SJSA1 (cell line): Measurements from ENCODE around the gene CALY. TPM values are rescaled to one million over a fixed set of nuclear protein-coding genes. Genes with fewer than 3 reads are reported as not detected.
A peak's percentile ranks its signal among the peaks of the same experiment; 100 is the strongest.
"Not testable (repeated sequence)": the region's sequence is repeated elsewhere in the genome, so short reads cannot be mapped to it uniquely, and the experiment has no call there.

Source experiments
- DNase-seq, 2 experiments: peaks; one replicate each; pipeline ENCODE4 v3.0.0-alpha.2; 2015 to 2020; ENCODE audit warnings: low spot score in 2 of 2, low read depth in 1 of 2
- H3K27ac ChIP-seq: fragments of 250-450 bp; sonication (Bioruptor Pico); 2 replicates; pipeline ENCODE4 v1.5.1; 2020; ENCODE audit warnings: mild to moderate bottlenecking, moderate library complexity
- H3K27me3 ChIP-seq: fragments of 250-450 bp; sonication (Bioruptor Pico); replicated peaks from 2 replicates; pipeline ENCODE4 v1.5.1; 2020; ENCODE audit warnings: mild to moderate bottlenecking, moderate library complexity
- H3K36me3 ChIP-seq: fragments of 250-450 bp; sonication (Bioruptor Pico); 2 replicates; pipeline ENCODE4 v1.5.1; 2020; ENCODE audit warnings: mild to moderate bottlenecking
- H3K4me1 ChIP-seq: fragments of 250-450 bp; sonication (Bioruptor Pico); replicated peaks from 2 replicates; pipeline ENCODE4 v1.6.1; 2021; ENCODE audit warnings: mild to moderate bottlenecking
- H3K4me3 ChIP-seq: fragments of 250-450 bp; sonication (Bioruptor Pico); 2 replicates; pipeline ENCODE4 v1.5.1; 2020; ENCODE audit warnings: mild to moderate bottlenecking
- H3K9me3 ChIP-seq: fragments of 250-450 bp; sonication (Bioruptor Pico); replicated peaks from 2 replicates; pipeline ENCODE4 v1.5.1; 2020; ENCODE audit warnings: mild to moderate bottlenecking
- total RNA-seq: library from RNA; depleted of rRNA; stranded (reverse); fragments of >200 nt; shearing (Covaris generic); gene quantifications from 2 replicates; pipeline ENCODE4 v1.2.3, GENCODE V29; 2014

Gene CALY
- total RNA-seq, 1 experiment from 2014 or later: not detected

DNA sequence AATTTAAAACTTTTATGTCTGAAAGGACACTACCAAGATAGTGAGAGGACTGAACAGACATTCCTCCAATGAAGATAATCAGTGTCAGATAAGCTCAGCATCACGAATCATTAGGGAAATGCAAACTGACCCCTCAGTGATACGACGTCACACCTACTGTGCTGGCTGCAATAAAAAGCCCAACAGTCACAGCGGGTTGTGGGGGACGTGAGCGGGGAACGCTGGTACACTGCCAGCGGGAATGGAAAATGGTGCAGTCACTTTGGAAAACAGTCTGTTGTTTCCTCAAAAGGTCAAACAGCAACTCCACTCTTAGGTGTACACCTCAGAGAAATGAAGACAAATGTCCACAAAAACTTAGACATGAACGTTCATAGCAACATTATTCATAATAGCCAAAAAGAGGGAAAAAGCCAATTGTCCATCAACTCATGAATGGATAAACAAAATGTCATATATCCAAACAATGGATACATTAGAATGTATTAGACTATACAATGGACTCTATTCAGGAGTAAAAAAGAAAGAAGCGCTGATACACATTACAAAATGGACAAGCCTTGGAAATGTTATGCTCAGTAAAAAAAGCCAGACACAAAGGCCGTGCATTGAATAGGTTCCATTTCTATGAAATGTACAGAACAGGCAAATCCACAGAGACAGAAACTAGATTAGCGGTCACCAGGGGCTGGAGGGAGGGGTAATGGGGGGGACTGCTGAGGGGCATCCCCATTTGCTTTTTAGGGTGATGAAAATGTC, 38.8 kb upstream of the CALY start:
- Histone ChIP-seq H3K36me3 (peaks cover 10% of the 10 kb centered on the region), H3K9me3 (0 out of 2 replicates have a peak, but pooled peaks cover 5% of the 10 kb centered on the region), H3K4me3 (no peak overlapping the region), H3K4me1 (peaks cover 29% of the 10 kb centered on the region), H3K27me3 (no peaks in the 10 kb centered on the region), H3K27ac (no peak overlapping the region)
- no peak for DNase-seq

- peak within 1 kb of the TSS; percentile 81 for H3K4me3 ChIP-seq
- 0 out of 2 replicates have a peak, but pooled peaks cover 2% of the 10 kb centered on the region for H3K9me3 ChIP-seq
- DNase-seq: peak; percentile 87 to 94
- H3K27ac ChIP-seq: peak within 1 kb of the TSS; percentile 80
- peaks cover 19% of the 10 kb centered on the region for H3K4me1 ChIP-seq
- peaks cover 24% of the 10 kb centered on the region for H3K36me3 ChIP-seq
- no peaks in the 10 kb centered on the region for H3K27me3 ChIP-seq
These were observed 36.7 kb upstream of the CALY start, which contains the start of gene ECHS1 for GRCh38 chr10:133373174-133374090. ECHS1 (minus strand) TSS chr10:133373354; CDS start chr10:133373333, 21 bp downstream.

DNA sequence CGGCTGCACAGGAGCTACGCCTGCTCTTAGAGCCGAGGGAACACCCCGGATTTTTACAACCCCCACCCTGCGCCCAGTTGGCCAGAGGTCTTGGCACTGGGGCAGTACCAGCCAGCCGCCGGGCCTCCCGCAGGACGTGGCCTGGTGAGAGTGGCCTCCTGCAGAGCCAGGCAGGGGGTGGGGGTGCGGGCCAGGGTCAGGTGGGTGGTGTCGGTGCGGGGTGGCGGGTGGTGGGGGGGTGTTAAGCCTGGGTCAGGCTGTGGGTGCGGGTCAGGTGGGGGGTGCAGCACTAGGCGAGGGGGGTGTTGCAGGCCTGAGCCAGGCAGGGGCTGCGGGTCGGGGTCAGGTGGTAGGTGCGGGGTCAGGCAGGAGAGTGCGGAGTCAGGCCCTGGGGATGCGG, 35.8 kb upstream of the CALY start:
- no peaks in the 10 kb centered on the region for H3K27me3 ChIP-seq

DNA sequence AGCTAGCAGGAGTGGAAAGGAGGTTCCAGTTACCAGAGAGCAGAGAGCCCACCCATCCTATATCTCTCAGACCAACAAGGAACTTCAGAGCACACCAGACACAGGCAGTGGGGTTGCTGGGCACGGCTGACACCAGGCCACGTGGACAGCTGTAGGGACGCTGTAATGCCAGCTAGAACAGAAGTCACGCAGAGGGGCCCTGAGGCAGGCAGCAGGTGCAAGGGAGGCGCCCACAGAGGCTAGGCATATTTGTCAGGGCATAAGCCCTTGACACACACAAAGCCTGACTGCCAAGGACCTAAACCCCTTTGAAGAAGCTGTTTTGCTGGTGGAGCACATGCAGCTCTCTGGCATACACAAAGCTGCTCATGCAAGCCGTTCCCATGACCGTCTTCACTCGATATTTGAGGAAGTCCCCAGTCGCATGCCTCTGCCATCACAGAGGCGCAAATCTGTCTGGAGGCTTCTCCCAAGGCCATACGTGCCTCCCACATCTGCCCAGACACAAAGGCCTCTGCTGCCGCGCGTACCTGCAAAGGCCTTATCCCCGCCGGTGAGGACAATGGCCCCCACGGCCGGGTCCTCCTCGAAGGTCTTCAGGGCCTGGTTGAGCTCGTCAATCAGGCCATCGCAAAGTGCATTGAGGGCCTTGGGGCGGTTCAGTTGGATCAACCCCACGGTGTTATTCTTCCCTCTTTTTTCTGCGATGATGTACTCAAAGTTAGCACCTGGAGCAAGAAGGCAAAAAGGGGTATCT, 33.5 kb upstream of the CALY start:
- H3K36me3 ChIP-seq: peaks cover 43% of the 10 kb centered on the region
- no peak overlapping the region for H3K4me3 ChIP-seq
- no peaks in the 10 kb centered on the region for H3K27me3 ChIP-seq
- H3K4me1 ChIP-seq: peaks cover 11% of the 10 kb centered on the region
- DNase-seq: no peak
- H3K9me3 ChIP-seq: no peaks in the 10 kb centered on the region
- H3K27ac ChIP-seq: no peak overlapping the region

More for the DNA sequence above, 35.8 kb upstream of the CALY start:
- Histone ChIP-seq H3K27ac (no peak overlapping the region), H3K4me3 (peak overlapping the region; percentile 11; the same call in 1 of the 2 replicates), H3K9me3 (no peaks in the 10 kb centered on the region), H3K4me1 (peaks cover 11% of the 10 kb centered on the region), H3K36me3 (peaks cover 27% of the 10 kb centered on the region)
- DNase-seq: no peak

DNA sequence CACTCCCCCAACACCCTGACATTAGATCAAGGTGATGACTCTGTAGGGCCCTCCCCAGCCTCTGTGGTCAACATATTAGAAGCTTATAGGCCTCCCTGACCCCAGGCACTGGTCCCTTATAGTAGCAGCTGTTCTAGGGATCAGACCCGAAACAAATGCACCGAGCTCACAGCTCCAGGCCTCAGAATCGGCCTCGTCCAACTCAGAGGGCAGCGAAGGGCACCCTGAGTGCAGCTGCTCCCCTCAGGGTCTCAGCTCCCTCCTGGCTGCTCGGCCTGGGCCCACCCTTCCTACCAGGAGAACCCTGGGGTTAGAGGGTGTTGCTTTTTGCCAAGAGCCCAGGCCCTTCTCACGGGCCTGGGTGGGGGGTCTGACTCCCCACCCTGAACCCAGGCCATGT, 31.5 kb upstream of the CALY start:
- DNase-seq: no peak
- peaks cover 55% of the 10 kb centered on the region for H3K36me3 ChIP-seq
- H3K9me3 ChIP-seq: no peaks in the 10 kb centered on the region
- H3K4me1 ChIP-seq: no peaks in the 10 kb centered on the region
- no peak overlapping the region for H3K27ac ChIP-seq
- no peak overlapping the region for H3K4me3 ChIP-seq
- no peaks in the 10 kb centered on the region for H3K27me3 ChIP-seq

DNA sequence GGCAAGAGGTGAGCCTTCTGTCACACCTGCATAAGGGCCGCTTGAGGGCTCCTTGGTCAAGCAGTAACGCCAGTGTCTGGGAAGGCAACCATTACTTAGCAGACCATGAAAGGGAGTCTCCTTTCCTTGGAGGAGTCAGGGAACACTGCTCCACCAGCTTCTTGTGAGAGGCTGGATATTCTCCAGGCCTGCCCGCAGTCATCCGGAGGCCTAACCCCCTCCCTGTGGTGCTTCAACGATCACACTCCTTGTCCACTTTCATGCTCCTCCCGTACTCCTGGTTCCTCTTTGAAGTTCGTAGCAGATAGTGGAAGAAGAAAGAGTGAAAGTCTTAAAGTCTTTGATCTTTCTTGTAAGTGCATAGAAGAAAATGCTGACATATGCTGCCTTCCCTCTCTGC, 30.8 kb upstream of the CALY start:
- H3K27me3 ChIP-seq, DNase-seq, H3K4me1 ChIP-seq, H3K4me3 ChIP-seq, H3K27ac ChIP-seq, H3K9me3 ChIP-seq: not testable (repeated sequence)
- H3K36me3 ChIP-seq: peaks cover 61% of the 10 kb centered on the region

DNA sequence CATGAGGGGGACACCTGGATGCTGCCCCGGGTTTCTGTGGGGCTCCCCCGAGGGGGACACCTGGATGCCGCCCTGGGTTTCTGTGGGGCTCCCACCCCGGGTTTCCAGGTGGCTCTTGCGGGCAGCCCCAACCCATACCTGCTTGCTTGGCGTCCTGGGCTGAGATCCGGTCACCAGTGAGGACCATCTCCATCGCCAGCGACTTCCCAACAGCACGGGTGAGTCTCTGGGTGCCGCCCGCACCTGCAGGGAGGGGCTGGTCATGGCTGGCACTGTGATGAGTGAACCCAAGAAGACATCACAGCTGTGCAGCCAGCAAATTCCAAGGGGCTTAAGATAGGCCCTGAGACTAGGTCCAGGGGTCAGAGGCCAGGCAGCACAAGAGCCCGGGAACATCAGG, 30.1 kb upstream of the CALY start:
- Histone ChIP-seq H3K9me3 (no peaks in the 10 kb centered on the region), H3K4me3 (no peak overlapping the region), H3K36me3 (peaks cover 64% of the 10 kb centered on the region), H3K27me3 (no peaks in the 10 kb centered on the region), H3K4me1 (no peaks in the 10 kb centered on the region), H3K27ac (no peak overlapping the region)
- DNase-seq: no peak

DNA sequence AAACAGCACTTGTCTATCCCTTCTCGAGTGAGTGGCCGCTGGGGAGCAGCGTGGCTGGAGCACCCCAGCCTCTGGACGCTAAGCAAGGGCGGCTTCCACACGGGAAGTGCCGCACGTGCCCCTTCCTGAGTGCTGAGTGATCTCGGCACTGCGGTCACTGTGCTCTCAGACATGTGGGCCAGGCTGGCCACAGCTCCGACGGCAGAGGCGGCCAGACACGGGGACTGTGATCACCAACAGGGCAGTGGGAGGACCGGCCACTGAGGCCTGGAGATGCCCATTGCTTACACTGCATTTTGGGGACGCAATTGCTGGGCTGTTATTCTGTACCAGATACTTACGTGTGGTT, 29.4 kb upstream of the CALY start:
- Histone ChIP-seq H3K27ac (no peak overlapping the region), H3K4me3 (no peak overlapping the region), H3K9me3 (no peaks in the 10 kb centered on the region), H3K27me3 (no peaks in the 10 kb centered on the region), H3K4me1 (no peaks in the 10 kb centered on the region), H3K36me3 (peaks cover 65% of the 10 kb centered on the region)
- no peak for DNase-seq

- no peak for DNase-seq
- no peaks in the 10 kb centered on the region for H3K27me3 ChIP-seq
- H3K4me1 ChIP-seq: no peaks in the 10 kb centered on the region
- no peak overlapping the region for H3K27ac ChIP-seq
- peaks cover 64% of the 10 kb centered on the region for H3K36me3 ChIP-seq
- no peaks in the 10 kb centered on the region for H3K9me3 ChIP-seq
- H3K4me3 ChIP-seq: no peak overlapping the region
These were observed 28.9 kb upstream of the CALY start for GRCh38 chr10:133365461-133366129.

DNA sequence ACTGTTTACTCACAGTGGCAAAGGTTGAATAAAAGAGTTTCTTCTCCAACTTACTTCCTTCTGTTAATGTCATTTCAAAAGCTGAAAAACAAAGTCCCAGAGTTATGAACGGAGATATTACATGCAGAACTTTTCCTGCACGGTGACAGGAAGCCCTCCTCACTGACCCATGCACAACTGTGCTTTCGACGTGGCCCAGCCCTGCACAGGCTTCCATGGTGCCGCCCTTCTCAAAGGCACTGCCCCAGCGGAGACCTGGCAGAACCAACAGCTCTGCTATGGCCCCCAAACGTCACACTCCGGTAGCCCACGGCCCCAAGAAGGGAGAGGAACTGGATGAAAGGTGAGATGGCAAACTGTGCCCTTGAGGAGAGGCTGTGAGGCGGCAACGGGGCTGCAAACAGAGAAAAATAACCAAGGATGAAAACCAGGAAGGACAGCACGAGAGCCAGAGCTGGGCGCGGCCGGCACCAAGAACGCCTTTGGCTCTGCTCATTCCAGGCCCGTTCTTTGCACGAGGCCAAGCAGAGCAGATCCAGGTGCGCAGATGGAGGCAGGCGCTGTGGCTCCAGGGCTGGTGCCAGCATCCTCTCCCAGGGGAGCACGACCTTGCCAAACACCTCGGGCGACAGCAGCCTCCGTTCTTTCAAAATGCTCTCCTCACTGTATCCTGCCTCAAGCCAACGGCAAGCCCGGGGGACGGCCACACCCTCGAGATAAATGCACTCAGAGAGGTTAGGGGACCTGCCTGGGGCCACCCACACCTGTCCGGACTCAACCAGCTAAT, 28.1 kb upstream of the CALY start:
- no peaks in the 10 kb centered on the region for H3K4me1 ChIP-seq
- H3K9me3 ChIP-seq: no peaks in the 10 kb centered on the region
- no peak overlapping the region for H3K27ac ChIP-seq
- peaks cover 57% of the 10 kb centered on the region for H3K36me3 ChIP-seq
- no peak overlapping the region for H3K4me3 ChIP-seq
- no peak for DNase-seq
- no peaks in the 10 kb centered on the region for H3K27me3 ChIP-seq

- H3K9me3 ChIP-seq: no peaks in the 10 kb centered on the region
- DNase-seq: no peak
- H3K27ac ChIP-seq: no peak overlapping the region
- no peaks in the 10 kb centered on the region for H3K4me1 ChIP-seq
- H3K4me3 ChIP-seq: no peak overlapping the region
- H3K27me3 ChIP-seq: no peaks in the 10 kb centered on the region
- H3K36me3 ChIP-seq: peaks cover 41% of the 10 kb centered on the region
These were observed 26.1 kb upstream of the CALY start for GRCh38 chr10:133362846-133363245.

GRCh38 chr10:133361773-133362441, 25.2 kb upstream of the CALY start:
- Histone ChIP-seq H3K9me3 (no peaks in the 10 kb centered on the region), H3K4me1 (peaks cover 8% of the 10 kb centered on the region), H3K27me3 (0 out of 2 replicates have a peak, but pooled peaks cover 2% of the 10 kb centered on the region), H3K36me3 (peaks cover 40% of the 10 kb centered on the region), H3K27ac (no peak overlapping the region), H3K4me3 (no peak overlapping the region)
- no peak for DNase-seq
